Astrocyte of the spinal cord (primary cell): Measurements from ENCODE around the gene TMEM143.

ENCODE experiments used
- DNase-seq: peaks from one replicate; pipeline ENCODE4 v3.0.0; 2011; ENCODE audit warnings: low read depth, low spot score
- H3K4me3 ChIP-seq: 2 replicates; pipeline ENCODE4 v1.5.1; 2011; ENCODE audit warnings: low read depth, mild to moderate bottlenecking, low read length, moderate library complexity
- CTCF ChIP-seq: IDR thresholded peaks from 2 replicates; pipeline ENCODE4 v1.5.1; 2012; ENCODE audit warnings: low read depth, mild to moderate bottlenecking, low read length, inconsistent platforms
- in situ Hi-C: cut with HindIII; loops from 2 replicates; pipeline ENCODE4 v1.10.0; 2017; ENCODE audit warnings: low sequenced_read_pairs

TMEM143 gene

DNA sequence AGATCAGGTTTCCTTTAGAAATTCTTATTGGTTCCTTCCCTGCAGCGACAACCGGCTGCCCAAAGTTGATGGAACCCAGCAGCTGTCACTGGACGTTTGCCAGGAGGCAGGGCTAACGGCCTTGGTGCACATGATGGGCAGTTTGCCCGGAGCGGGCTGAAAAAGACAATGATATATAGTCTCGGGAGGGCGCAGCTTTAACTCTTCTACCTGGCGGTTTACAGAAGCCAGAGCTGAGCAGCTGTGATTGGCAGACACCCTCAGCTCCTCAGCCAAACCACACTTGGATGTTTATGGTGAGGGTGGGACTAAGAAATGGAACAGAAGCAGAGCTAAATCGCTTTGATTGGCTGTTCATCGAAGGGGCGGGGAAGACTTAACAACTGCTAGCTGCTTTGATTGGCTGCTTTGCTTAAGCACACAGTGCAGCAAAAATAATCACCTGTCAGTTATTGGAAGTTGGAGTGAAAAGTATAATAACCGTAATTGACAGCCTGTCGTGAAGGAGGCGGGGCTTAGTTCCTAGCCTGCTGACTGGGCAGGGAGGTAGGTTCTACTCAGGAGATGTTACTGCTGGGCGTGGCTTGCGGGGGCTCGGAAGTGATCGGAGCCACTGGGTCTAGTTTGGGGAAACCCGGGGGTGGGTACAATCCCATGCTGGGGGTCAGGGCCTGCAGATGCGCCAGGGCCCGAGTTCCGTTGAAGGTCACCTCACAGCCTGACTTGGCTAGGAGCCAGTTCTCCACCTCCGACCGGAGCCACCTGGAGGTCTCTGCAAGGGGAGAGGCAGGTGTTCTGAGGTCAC is 30.9 kb downstream of the TMEM143 start:
- peak; percentile 98 for DNase-seq
- H3K4me3 ChIP-seq: peak overlapping the region; percentile 30
- in situ Hi-C loops: no loop called here
- TF ChIP-seq CTCF: no peak

- in situ Hi-C loops: no loop called here
- H3K4me3 ChIP-seq: no peak overlapping the region
- DNase-seq: no peak
- TF ChIP-seq CTCF: no peak
Measured at GRCh38 chr19:48332351-48332661, 31.4 kb downstream of the TMEM143 start.

DNA sequence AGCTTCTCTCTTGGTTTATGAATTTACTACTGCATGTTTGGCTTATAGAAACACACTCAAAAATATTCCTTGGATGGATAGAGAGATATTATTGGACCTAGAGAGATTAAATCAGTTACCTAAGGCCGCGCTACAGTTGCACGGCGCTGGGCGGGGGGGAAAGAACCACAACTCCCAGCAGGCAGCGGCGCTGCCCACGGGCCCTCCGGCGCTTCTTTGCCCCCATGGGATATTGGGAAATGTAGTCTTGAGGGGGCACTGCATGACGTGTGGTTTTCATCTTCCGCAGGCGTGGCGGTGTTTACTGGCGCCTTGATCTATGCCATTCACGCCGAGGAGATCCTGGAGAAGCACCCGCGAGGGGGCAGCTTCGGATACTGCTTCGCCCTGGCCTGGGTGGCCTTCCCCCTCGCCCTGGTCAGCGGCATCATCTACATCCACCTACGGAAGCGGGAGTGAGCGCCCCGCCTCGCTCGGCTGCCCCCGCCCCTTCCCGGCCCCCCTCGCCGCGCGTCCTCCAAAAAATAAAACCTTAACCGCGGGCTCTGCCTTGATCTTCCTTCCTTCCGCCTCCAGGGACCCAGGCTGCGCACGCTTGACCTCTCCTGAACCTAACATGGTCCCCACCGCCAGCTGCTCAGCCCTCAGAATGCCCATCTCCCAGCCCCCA is 33.6 kb downstream of the TMEM143 start:
- no peak for TF ChIP-seq CTCF
- DNase-seq: peak; percentile 56
- H3K4me3 ChIP-seq: no peak overlapping the region
- in situ Hi-C loops: no loop called here

DNA sequence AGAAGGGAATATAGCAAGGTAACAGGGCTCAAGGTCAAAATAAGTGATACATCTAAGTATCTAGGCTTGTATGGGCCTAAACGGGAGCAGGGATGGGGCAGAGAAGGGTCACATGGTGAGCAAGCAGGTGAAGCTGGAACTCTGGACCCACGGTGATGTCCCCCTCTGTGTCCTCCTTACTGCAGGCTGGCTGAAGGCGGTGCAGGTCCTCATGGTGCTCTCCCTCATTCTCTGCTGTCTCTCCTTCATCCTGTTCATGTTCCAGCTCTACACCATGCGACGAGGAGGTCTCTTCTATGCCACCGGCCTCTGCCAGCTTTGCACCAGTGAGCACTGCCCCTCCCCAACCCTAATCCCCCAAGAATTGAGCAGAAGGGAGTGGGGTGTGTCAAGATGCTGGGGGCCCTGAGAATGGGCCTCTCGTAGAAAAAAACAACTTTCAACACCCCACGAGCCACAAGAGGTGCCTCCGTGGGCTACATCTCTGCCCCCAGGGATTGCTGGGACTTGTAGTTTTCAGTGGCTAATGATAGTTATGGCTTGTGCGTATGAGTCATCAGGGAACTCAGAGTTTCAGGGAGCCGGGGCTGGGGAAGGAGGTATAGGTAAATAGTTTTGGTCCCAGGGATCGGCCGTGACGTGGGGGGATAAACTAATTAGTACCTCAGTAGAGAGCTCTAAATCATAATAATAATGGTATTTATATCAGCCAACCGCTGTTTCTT is 34.4 kb downstream of the TMEM143 start:
- peak; percentile 62 for DNase-seq
- no peak for TF ChIP-seq CTCF
- in situ Hi-C loops: no loop called here
- H3K4me3 ChIP-seq: no peak overlapping the region

- DNase-seq: peak; percentile 94
- peak within 1 kb of the TSS; percentile 82 for H3K4me3 ChIP-seq
- no peak for TF ChIP-seq CTCF
- in situ Hi-C loops: no loop called here
Measured at GRCh38 chr19:48325265-48325910, 38.4 kb downstream of the TMEM143 start, which contains the start of gene EMP3. Gene EMP3 (plus strand): TSS chr19:48325552. CDS start chr19:48326845, 1,293 bp downstream.
